Endothelial cell of umbilical vein (primary cell): ENCODE measurements around the gene NANOS2. TPM values are rescaled to one million over a fixed set of nuclear protein-coding genes. Genes with fewer than 3 reads are reported as not detected.

Experiments
- BruUV-seq: library from RNA; stranded (reverse); fragments of 400-500 nt; replicated peaks from 2 replicates; lab custom pipeline; 2021; lab: Mats Ljungman, UMichigan
- CTCF ChIA-PET: fragments of 300-600, 350-600 bp; sonication (Branson Sonifier 250); formaldehyde crosslinking; loops from one replicate; lab custom pipeline; 2021; ENCODE audit warnings: antibody characterized with exemption, inconsistent platforms; lab: Charles Lee
- POLR2A ChIA-PET: fragments of 300-600, 350-600 bp; sonication (Branson Sonifier 250); formaldehyde crosslinking; loops from one replicate; lab custom pipeline; 2021; ENCODE audit warnings: antibody characterized with exemption, inconsistent platforms; lab: Charles Lee
- DNase-seq: peaks from one replicate; pipeline ENCODE4 v3.0.0-alpha.2; 2011; ENCODE audit warnings: low read depth, low spot score
- FAIRE-seq: peaks from 2 replicates; lab custom pipeline; 2011; peaks lifted over from hg19 to GRCh38; lab: Jason Lieb, UNC
- H2AFZ ChIP-seq: 2 replicates; pipeline ENCODE4 v1.6.0; 2012; ENCODE audit warnings: low read depth, low read length, control low read depth, inconsistent platforms
- H3K27ac ChIP-seq: 2 replicates; pipeline ENCODE4 v1.5.1; 2011; ENCODE audit warnings: low read depth, mild to moderate bottlenecking, control low read depth, low read length, moderate library complexity; ENCODE audit not compliant: insufficient read depth
- H3K27me3 ChIP-seq, 2 experiments: 2 replicates each; pipeline versions ENCODE4 v1.6.0 to v1.6.1; 2011; ENCODE audit warnings: low read length in 2 of 2, mixed read lengths in 1 of 2; ENCODE audit not compliant: control insufficient read depth in 2 of 2, insufficient read depth in 2 of 2
- H3K36me3 ChIP-seq, 2 experiments: 2 replicates in 1 of 2; 3 replicates in 1 of 2; pipeline ENCODE4 v1.5.1; 2011; ENCODE audit warnings: low read length in 2 of 2, mild to moderate bottlenecking in 1 of 2, moderate library complexity in 1 of 2; ENCODE audit not compliant: control insufficient read depth in 2 of 2, insufficient read depth in 2 of 2; ENCODE audit errors: extremely low read depth in 1 of 2
- H3K4me1 ChIP-seq: 3 replicates; pipeline ENCODE4 v1.5.1; 2011; ENCODE audit warnings: mild to moderate bottlenecking, low read length; ENCODE audit not compliant: control insufficient read depth, insufficient read depth; ENCODE audit errors: extremely low read depth
- H3K4me2 ChIP-seq: 2 replicates; pipeline ENCODE4 v1.6.1; 2011; ENCODE audit warnings: low read length, control low read depth, mixed read lengths; ENCODE audit not compliant: insufficient read depth
- H3K4me3 ChIP-seq, 3 experiments: fragments of 200-600 bp in 1 of 3; sonication (generic), shearing (Covaris generic) in 1 of 3; replicated peaks in 1 of 3; 2 replicates each; pipeline ENCODE4 v1.5.1; 2011 to 2016; ENCODE audit warnings: control low read depth in 3 of 3, low read length in 3 of 3, mild to moderate bottlenecking in 2 of 3, inconsistent platforms in 1 of 3, low read depth in 1 of 3, moderate library complexity in 1 of 3; ENCODE audit not compliant: insufficient read depth in 1 of 3
- H3K79me2 ChIP-seq: 2 replicates; pipeline ENCODE4 v1.6.0; 2012; ENCODE audit warnings: low read length, inconsistent platforms; ENCODE audit not compliant: control insufficient read depth, insufficient read depth
- H3K9ac ChIP-seq: replicated peaks from 2 replicates; pipeline ENCODE3; 2011; ENCODE audit warnings: low read length, control low read depth; ENCODE audit not compliant: insufficient read depth; ENCODE audit errors: extremely low read depth
- H3K9me1 ChIP-seq: replicated peaks from 3 replicates; pipeline ENCODE4 v1.6.0; 2011; ENCODE audit warnings: mild to moderate bottlenecking, low read length; ENCODE audit not compliant: control insufficient read depth, insufficient read depth; ENCODE audit errors: extremely low read depth
- H3K9me3 ChIP-seq: replicated peaks from 2 replicates; pipeline ENCODE4 v1.5.1; 2012; ENCODE audit warnings: low read length, inconsistent platforms; ENCODE audit not compliant: control insufficient read depth, insufficient read depth
- H4K20me1 ChIP-seq: replicated peaks from 2 replicates; pipeline ENCODE3; 2011; ENCODE audit warnings: mild to moderate bottlenecking, low read length; ENCODE audit not compliant: control insufficient read depth, insufficient read depth; ENCODE audit errors: extremely low read depth
- EZH2 ChIP-seq: IDR thresholded peaks from 2 replicates; pipeline ENCODE4 v1.6.1; 2012; ENCODE audit warnings: borderline replicate concordance, low read depth, mild to moderate bottlenecking, moderate library complexity, low read length, inconsistent platforms; ENCODE audit not compliant: severe bottlenecking
- FOS ChIP-seq: IDR thresholded peaks from 2 replicates; pipeline ENCODE4 v1.6.1; 2011; ENCODE audit warnings: mild to moderate bottlenecking, low read length, moderate library complexity, borderline replicate concordance; ENCODE audit not compliant: insufficient read depth
- GATA2 ChIP-seq: IDR thresholded peaks from 2 replicates; pipeline ENCODE4 v1.7.0; 2011; ENCODE audit warnings: low read depth, mild to moderate bottlenecking, moderate library complexity, mixed read lengths, low read length; ENCODE audit not compliant: insufficient read length, insufficient read depth
- JUN ChIP-seq: IDR thresholded peaks from 2 replicates; pipeline ENCODE4 v1.6.1; 2011; ENCODE audit warnings: borderline replicate concordance, low read depth; ENCODE audit not compliant: insufficient read length, insufficient read depth
- POLR2A ChIP-seq: IDR thresholded peaks from 2 replicates; pipeline ENCODE4 v1.6.1; 2012; ENCODE audit warnings: low read depth, mild to moderate bottlenecking, control low read depth, low read length
- POLR2AphosphoS5 ChIP-seq: IDR thresholded peaks from 2 replicates; pipeline ENCODE4 v1.6.1; 2012; ENCODE audit warnings: low read depth, mild to moderate bottlenecking, control low read depth, low read length, moderate library complexity; ENCODE audit not compliant: insufficient read depth
- dilution Hi-C: fragments of 300-500 bp; cut with MboI; formaldehyde crosslinking; loops from one replicate; pipeline ENCODE4 v1.15.0; 2019; ENCODE audit warnings: low sequenced_read_pairs; ENCODE audit not compliant: extremely low pct_ligation_motif_present
- intact Hi-C: fragments of 100-400 bp; cut with micrococcal nuclease; formaldehyde crosslinking; loops from one replicate; pipeline ENCODE4 v1.10.0; 2022
- polyA plus RNA-seq, 4 experiments: library from polyadenylated mRNA; depleted of rRNA in 3 of 4; stranded (reverse) in 3 of 4; unstranded in 1 of 4; fragments of >200 nt; gene quantifications; 2 replicates each; pipeline versions ENCODE4 v1.2.1 to v1.2.3, GENCODE V29; 2011 to 2012; ENCODE audit warnings: missing spikeins in 1 of 4
- total RNA-seq: library from RNA; stranded (reverse); gene quantifications from 2 replicates; pipeline ENCODE4 v1.2.3, GENCODE V29; 2021

Gene NANOS2
- total and polyA plus RNA-seq, 2 donors (not counting 3 experiments of a cell fraction or from before 2014, with no cell fraction given), result not detected

DNA sequence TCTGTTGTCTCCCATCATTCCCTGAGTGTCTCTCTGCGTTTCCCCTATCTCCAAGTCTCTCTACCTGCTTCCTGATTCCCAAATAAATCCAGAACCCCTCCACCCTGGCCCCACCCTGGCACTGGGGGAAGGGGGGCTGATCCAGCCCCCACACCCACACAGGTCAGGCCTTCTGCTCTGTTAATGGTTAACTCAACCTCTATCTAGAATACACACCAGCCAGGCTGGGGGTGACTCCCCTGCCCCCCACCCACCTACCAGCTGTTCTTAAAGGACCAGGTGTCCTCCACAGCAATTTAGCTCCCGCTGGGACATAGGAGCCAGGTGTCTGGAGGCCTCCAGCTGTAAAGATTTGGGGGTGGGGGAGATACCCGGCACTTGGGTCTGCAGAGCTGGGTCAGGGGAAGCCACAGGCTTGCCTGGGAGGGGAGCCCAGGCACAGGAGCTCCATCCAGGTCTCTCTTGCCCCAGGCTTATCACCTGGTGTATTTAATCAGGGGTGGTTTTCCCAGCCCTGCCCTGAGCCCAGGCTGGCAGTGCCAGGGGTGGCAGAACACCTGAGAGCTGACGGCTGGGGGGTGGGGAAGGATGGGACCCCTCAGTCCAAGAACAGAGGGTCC is 32.6 kb downstream of the NANOS2 start:
- dilution Hi-C loops (no loop called here), intact Hi-C loops (no loop called here)
- no peak overlapping the region for H3K27ac ChIP-seq
- H3K27me3 ChIP-seq, result no peaks in the 10 kb centered on the region
- H2AFZ ChIP-seq, result no peak overlapping the region
- no peak for DNase-seq
- no peaks in the 10 kb centered on the region for H3K9me1 ChIP-seq
- no peak for TF ChIP-seq EZH2
- TF ChIP-seq FOS, result no peak
- TF ChIP-seq POLR2A, result no peak
- H3K79me2 ChIP-seq, result peaks cover 3% of the 10 kb centered on the region
- no peak overlapping the region for H3K4me3 ChIP-seq
- CTCF ChIA-PET, result interaction anchor here (1.3 to 2.2 kb wide), 4 partner anchors 14 to 383 kb away, joined by 3 to 24 read pairs (median 9); partner anchors contain the start of genes FOXA3 and SYMPK
- POLR2A ChIA-PET, result interaction anchor here (1.0 kb wide), 1 partner anchor 17 kb away, joined by 3 read pairs; no protein-coding TSS in a partner anchor
- no peak overlapping the region for H3K9ac ChIP-seq
- H4K20me1 ChIP-seq, result no peaks in the 10 kb centered on the region
- H3K4me1 ChIP-seq, result peaks cover 8% of the 10 kb centered on the region
- H3K9me3 ChIP-seq, result no peaks in the 10 kb centered on the region
- H3K36me3 ChIP-seq, result no peaks in the 10 kb centered on the region
- FAIRE-seq, result no peak
- BruUV-seq, result no TSS peak
- no peak overlapping the region for H3K4me2 ChIP-seq

DNA sequence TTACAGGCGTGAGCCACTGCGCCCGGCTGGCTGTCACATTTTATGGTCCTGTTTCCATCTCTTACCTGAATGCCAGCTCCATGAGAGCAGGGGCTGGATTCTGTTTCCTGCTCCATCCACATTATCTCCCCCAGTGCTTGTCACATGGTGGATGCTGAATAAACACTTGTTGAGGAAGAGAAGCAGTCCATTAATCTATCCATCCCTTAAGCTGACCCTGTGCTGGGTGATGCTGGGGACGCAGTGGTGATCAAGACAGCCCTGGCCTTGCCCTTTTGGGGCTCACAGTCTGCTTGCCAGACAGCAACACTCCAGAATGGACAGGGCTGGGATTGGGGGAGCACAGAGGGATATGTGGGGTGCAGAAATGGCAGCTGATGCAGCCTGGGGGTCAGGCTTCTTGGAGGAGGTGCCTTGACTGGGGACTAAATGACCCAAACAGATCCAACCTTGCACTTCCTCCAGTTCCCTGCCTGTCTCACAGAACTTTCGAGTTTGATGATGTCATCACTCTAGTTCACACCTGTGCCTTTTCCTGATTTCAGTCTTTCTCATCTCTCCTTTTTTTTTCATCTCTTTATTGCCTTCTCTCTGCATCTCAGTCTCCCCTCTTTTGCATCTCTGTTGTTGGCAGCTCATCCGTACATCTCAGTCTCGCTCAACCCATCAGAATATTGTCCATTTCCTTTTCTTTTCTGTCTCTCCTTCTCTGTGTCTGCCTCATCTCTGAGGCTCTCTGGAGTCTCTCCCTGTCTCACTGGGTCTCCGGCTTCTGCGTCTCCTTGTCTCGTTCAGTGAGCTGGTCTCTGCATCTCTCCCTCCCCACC is 33.3 kb downstream of the NANOS2 start:
- Histone ChIP-seq H3K9me3 (no peaks in the 10 kb centered on the region), H4K20me1 (no peaks in the 10 kb centered on the region), H3K27me3 (no peaks in the 10 kb centered on the region), H2AFZ (no peak overlapping the region), H3K36me3 (no peaks in the 10 kb centered on the region), H3K27ac (no peak overlapping the region), H3K9ac (no peak overlapping the region), H3K9me1 (no peaks in the 10 kb centered on the region), H3K4me2 (no peak overlapping the region), H3K4me1 (peaks cover 6% of the 10 kb centered on the region), H3K79me2 (peaks cover 3% of the 10 kb centered on the region), H3K4me3 (no peak overlapping the region)
- ChIA-PET CTCF (interaction anchor here (1.3 to 2.2 kb wide), 4 partner anchors 13 to 384 kb away, joined by 3 to 24 read pairs (median 9); partner anchors contain the start of genes FOXA3 and SYMPK), POLR2A (interaction anchor here (0.7 kb wide), 1 partner anchor 10 kb away, joined by 3 read pairs; no protein-coding TSS in a partner anchor)
- dilution Hi-C loops (no loop called here), intact Hi-C loops (no loop called here)
- TF ChIP-seq GATA2, result no peak
- no peak for TF ChIP-seq EZH2
- TF ChIP-seq POLR2AphosphoS5, result no peak
- no peak for TF ChIP-seq FOS
- TF ChIP-seq JUN, result no peak
- DNase-seq (no peak), FAIRE-seq (no peak)
- BruUV-seq, result no TSS peak
